GM10248 (cell line): Measurements from ENCODE around the gene GPATCH8.

Source experiments
- CTCF ChIA-PET: fragments of 300-600 bp; sonication (Branson Sonifier 250); formaldehyde crosslinking; extraction: SDS; loops from one replicate; lab custom pipeline; 2021; ENCODE audit warnings: antibody characterized with exemption; lab: Yijun Ruan, JAX
- POLR2A ChIA-PET: fragments of 350-650 bp; sonication (Branson Sonifier 250); formaldehyde crosslinking; extraction: SDS; loops from one replicate; lab custom pipeline; 2020; ENCODE audit warnings: antibody characterized with exemption; lab: Yijun Ruan, JAX
- DNase-seq: peaks from one replicate; pipeline ENCODE4 v3.0.0; 2012; ENCODE audit errors: extremely low spot score
- CTCF ChIP-seq: IDR thresholded peaks from 2 replicates; pipeline ENCODE4 v1.5.1; 2012; ENCODE audit warnings: mild to moderate bottlenecking, low read depth; ENCODE audit errors: extremely low read depth, missing control alignments, control extremely low read depth

The GPATCH8 gene

DNA sequence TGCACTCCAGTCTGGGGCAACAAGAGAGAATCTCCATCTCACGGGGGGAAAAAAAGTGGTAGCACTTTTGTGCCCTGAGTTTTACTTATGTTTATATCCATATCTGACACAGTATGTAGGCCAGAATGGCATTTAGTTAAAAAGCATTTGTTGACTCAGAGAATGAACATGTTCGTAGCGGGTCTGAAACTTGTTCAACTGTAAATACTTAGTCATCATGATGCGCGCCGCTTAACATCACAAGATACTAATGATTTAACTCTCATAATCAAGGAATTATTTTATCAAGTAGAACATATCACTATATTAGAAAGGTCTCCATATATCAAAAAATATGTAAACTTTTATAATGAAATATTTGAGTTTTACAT lies 58.5 kb downstream of the GPATCH8 start:
- no peak for DNase-seq
- TF ChIP-seq CTCF: no peak
- ChIA-PET POLR2A (no interaction called here), CTCF (interaction anchor here (1.5 to 3.5 kb wide), 3 partner anchors 8 to 79 kb away, joined by 4 to 12 read pairs (median 11); no protein-coding TSS in a partner anchor)

- ChIA-PET POLR2A (no interaction called here), CTCF (interaction anchor here (1.0 to 2.1 kb wide), 4 partner anchors 10 to 24 kb away, joined by 3 to 5 read pairs (median 4); no protein-coding TSS in a partner anchor)
- DNase-seq: no peak
- no peak for TF ChIP-seq CTCF
Observed at GRCh38 chr17:44442806-44443205, 60.4 kb downstream of the GPATCH8 start.

- CTCF ChIA-PET: interaction anchor here (1.0 kb wide), 1 partner anchor 37 kb away, joined by 3 read pairs; no protein-coding TSS in a partner anchor
- no peak for TF ChIP-seq CTCF
- POLR2A ChIA-PET: no interaction called here
- DNase-seq: no peak
Observed at GRCh38 chr17:44439168-44439567, 64.0 kb downstream of the GPATCH8 start.

DNA sequence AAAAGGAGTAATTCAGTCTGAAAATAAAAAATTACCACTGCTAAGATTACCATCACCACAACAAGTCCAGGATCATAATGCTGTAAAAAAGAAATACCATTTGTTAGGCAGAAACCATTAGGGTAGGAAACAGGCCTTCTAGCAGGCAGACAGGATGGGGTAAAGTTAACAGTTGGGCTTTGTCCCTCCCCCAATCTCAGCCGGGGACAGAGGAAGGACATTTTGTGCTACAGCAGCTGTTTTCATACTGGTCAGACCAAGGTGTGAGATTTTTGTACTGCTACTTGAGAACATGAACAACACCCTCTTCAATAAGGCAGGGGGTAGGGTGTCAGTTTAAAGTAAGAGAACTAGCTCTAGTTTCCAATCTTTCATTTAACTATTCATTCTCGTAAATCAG lies 64.6 kb downstream of the GPATCH8 start:
- CTCF ChIA-PET: interaction anchor here (1.0 kb wide), 1 partner anchor 38 kb away, joined by 3 read pairs; no protein-coding TSS in a partner anchor
- no peak for DNase-seq
- POLR2A ChIA-PET: no interaction called here
- no peak for TF ChIP-seq CTCF

GRCh38 chr17:44436336-44436735 lies 66.9 kb downstream of the GPATCH8 start:
- POLR2A ChIA-PET: no interaction called here
- CTCF ChIA-PET: interaction anchor here (1.0 to 2.3 kb wide), 3 partner anchors 10 to 37 kb away, joined by 3 to 11 read pairs (median 4); no protein-coding TSS in a partner anchor
- DNase-seq: no peak
- no peak for TF ChIP-seq CTCF

GRCh38 chr17:44432254-44433157 lies 70.7 kb downstream of the GPATCH8 start:
- POLR2A ChIA-PET: no interaction called here
- DNase-seq: no peak
- no peak for TF ChIP-seq CTCF
- CTCF ChIA-PET: interaction anchor here (0.8 to 1.4 kb wide), 5 partner anchors 9 to 91 kb away, joined by 3 to 4 read pairs (median 4); no protein-coding TSS in a partner anchor
